GM18498 (cell line): ENCODE results near the gene MEIOB.
"Not testable (repeated sequence)": the region's sequence is repeated elsewhere in the genome, so short reads cannot be mapped to it uniquely, and the experiment has no call there.

Experiments used
- ATAC-seq: cut with Tn5 transposase; IDR thresholded peaks from one replicate; pipeline ENCODE4 v1.9.1; 2021; ENCODE audit warnings: mild to moderate bottlenecking, moderate library complexity; ENCODE audit not compliant: unreplicated experiment

The MEIOB gene

DNA sequence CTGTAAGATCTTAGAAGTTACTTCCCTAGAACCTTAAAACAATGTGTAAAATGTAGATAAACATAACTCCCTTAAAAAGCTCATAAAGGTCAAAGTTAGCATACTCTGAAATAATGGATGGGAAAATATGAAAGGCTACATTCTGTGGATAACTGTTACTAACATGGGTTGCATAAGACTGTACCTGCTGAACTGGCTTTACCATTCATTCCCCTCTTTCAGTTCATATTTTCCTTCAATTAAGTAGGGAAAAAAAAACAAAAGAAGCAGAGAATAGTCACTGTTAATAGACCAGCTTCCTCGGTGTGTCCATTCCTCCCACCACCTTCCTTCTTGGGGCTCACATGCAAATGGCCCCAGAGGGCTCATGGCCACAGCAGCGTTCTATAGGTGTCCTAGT lies 7.5 kb upstream of the MEIOB start:
- ATAC-seq: no peak

DNA sequence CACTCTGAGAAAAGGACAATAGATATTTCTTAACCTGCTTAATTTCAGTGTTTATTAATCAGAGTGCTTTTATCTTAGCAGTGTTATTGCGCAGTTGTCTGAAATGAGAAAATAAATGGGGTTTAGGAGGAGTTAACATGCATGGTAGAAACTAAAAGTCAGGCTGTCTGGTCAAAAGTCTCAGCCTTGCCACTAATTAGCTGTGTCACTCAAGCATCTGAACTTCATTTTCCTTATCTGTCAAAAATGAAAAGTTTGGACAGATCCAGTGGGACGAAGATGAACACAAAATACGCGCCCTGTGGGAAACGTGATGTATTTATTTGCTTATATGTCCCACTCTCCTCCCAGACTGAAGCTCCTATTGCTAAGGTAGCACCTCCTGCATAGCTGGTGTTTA lies 6.3 kb upstream of the MEIOB start:
- ATAC-seq: no peak

DNA sequence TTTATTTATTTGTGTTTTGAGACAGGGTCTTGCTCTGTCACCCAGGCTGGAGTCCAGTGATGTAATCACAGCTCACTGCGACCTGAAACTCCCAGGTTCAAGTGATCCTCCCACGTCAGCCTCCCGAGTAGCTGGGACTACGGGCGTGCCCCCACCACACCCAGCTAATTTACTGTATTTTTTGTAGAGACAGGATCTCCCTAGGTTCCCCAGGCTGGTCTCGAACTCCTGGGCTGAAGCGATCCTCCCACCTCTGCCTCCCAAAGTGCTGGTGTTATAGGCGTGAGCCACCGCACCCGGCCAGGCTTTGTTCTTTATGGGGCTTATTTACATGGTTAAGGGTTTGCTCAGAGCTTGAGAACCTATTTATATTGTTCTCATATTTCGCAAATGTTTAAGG lies 5.8 kb upstream of the MEIOB start:
- no peak for ATAC-seq

DNA sequence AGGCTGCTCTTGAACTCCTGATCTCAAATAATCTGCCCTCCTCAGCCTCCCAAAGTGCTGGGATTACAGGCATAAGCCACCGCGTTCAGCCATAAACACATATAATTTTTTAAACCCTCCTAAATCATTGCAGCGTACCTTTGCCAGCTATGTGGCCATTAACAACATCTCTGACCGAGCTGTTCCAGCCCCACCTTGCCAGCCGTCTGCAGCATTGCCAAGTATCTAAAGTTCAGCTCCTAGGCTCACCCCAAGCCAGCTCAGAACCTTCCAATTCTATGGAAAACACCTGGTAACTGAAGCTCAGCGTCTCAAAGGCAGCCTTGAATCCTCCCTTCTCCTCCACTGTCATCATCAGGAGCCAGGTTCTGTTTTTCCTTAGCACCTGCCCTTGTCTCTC lies 5.1 kb upstream of the MEIOB start:
- ATAC-seq: no peak

DNA sequence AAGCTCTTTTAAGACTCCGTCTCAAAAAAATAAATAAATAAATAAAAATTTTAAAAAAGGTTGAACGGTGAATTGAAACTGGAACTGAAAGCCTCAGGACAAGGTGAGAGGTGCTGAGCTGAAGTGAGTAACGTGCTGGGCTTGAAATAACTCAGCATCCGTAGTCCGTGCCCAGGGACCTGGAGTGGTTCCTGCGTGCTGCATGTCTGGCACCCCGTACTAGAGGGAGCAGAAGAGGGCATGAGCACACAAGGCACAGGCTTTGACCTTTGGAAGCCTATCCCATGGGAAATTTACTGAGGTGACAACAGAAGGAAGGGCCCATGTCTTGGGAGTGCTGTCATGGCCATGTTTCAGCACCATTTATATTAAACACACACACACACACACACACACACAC lies 4.5 kb upstream of the MEIOB start:
- no peak for ATAC-seq

DNA sequence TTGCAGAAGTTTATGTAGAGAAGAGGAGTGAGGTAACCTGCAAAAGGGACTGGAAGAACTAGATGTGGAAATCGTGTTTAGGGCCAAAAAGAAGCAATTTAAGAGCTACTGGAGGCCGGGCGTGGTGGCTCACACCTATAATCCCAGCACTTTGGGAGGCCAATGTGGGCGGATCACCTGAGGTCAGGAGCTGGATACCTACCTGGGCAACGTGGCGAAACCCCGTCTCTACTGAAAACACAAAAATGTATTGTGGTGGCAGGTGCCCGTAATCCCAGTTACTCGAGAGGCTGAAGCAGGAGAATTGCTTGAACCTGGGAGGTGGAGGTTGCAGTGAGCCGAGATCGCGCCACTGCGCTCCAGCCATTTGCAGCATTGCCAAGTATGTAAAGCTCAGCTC lies 4.1 kb upstream of the MEIOB start:
- not testable (repeated sequence) for ATAC-seq

DNA sequence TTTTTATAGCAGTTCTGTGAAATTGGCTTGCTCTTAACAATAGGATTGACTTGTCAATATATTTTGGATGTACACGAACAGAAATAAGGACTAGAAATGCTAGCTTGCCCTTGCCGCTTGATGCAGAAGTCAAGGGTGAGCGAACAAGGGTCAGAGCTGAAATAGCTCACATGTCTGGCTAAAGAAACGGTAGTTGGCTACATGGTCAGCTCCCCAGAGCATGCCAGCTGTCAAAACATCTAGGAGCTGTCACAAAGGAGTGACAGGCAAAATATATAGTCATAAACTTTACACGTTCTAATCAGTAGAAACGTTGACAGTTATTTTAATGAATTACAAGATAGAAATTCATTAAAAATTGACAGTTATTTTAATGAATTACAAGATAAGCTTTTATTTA lies 2.9 kb upstream of the MEIOB start:
- ATAC-seq: no peak

DNA sequence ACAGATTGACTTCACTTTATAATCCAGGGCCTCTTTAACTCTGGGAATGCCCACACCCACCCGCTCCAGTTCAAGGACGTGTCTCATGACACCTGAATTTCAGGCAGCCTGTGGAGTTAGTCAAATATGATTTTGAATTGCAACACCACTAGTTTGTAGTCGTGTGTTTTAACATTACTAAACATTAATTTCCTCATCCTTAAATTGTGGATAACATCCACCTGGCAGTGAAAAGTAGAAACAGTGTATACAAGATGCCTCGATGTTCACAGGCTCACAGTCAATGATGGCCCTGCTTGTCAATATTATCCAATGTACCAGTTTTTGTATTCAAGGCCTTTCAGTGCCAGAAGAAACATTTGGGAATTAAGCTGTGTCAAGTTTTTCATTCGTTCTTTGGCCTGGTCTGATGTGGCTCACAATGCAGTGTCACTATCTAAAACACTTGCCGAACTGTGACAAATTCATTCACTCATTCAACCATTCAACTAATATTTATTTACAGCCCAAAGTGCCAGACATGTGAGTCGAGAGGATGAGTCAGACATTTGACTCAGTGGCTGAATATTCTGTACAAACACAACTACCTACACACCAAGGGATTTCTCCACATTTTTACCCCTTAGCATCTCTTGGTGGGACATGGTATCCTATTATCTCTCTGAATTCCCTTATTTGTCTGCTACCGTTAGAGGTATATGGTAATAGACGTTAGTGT lies 1.4 kb downstream of the MEIOB start:
- ATAC-seq: no peak

DNA sequence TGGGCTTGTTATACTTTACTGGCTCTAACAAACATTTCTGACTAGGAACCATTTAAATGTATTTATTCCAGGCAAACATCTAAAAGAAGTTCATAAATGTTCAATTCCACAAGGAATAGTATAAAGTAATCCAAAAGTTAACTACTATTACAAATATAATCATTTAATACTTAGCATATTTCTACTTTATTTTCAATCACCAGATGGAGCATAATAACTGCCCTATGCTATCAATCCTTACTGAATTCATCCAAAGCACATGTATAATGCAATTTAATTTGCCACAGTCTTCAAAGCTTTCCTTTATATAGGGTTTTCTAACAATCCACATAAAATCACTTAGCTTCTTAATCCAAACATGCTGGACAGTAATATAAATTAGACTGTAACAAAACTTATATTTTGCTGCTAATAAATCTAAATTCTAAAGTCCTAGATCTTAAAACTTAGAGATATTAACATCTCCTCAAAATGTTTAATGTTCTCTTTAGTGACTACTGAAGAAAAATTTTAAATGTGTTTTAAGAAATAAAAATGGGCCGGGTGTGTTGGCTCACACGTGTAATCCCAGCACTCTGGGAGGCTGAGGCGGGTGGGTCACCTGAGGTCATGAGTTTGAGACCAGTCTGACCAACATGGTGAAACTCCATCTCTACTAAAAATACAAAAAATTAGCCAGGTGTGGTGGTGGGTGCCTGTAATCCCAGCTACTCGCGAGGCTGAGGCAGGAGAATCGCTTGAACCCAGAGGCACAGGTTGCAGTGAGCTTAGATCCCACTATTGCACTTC lies 5.9 kb downstream of the MEIOB start:
- no peak for ATAC-seq

DNA sequence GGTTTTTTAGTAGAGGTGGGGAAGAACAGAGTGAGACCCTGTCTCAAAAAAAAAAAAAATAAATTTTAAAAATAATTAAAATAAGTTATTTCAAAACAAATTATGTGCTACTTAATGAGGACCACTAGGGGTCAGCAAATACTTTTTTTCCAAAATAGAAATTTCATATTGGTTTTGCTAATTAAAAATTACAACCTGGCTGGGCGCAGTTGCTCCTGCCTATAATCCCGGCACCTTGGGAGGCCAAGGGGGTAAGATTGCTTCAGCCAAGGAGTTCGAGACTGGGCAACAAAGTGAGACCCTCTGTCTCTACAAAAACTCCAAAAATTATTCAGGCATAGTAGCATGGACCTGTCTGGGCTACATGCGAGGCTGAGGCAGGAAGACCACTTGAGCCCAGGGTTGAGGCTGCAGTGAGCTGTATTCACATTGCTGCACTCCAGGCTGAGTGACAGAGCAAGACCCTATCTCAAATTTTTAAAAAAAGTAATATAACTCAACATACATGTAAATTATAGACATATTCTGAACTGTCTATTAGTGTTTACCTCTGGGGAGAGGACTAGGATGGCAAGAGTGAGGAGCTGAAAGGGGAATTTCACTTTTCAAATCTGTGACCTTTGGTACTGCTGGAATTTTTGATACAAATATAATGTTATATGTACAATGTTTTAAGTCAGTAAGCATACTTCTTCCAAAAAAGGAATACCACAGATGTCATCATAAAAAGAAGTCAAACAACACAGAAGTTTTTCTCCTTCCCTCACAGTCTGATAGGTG lies 8.1 kb downstream of the MEIOB start:
- ATAC-seq: no peak

DNA sequence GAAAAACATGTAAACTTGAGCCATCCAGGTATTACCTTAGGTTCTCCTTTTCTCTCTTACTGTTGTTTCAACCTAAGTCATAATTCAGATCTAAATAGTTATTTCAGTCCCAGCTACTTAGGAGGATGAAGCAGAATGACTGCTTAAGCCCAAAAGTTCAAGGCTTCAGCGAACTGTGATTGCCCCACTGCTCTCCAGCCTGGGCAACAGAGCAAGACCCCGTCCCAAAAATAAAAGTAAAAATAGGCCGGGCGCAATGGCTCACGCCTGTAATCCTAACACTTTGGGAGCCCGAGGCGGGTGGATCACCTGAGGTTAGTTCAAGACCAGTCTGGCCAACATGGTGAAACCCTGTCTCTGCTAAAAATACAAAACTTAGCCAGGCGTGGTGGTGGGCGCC lies 9.6 kb downstream of the MEIOB start:
- ATAC-seq: no peak

DNA sequence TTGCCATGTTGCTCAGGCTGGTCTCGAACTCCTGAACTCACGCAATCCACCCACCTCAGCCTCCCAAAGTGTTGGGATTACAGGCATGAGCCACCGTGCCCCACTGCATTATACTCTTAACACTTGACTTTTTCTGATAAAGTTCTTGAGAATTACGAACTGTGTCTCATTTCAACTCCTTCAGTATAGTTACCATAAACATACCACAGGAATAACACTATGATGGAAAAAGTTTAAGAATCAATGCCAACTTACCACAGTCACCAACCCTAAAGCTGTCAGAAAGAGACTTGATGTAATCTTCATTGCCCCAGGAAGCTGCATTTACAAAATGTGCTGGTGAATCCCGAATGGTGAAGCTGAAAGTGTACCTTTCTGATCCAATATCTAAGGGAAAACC lies 10.2 kb downstream of the MEIOB start:
- ATAC-seq: no peak

DNA sequence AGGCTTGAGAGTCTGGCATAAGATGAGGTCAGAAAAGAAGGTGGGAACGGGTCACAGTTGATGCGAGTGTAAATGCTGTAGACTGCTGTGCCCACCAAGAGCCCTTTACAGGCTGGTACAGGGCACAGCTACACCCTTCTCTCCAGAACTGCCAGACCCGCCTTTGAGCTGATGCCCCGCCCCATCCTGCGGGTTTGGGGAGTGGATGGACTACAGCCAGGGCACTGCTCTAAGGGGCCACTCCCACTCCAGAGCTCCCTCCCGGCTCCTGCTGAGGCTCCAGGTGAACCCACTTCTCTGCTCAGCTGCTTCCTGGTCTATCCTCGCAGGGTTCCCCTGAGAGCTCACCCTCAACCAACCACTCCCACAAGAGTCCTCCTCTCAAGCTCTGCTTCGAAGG lies 12.3 kb downstream of the MEIOB start:
- no peak for ATAC-seq

DNA sequence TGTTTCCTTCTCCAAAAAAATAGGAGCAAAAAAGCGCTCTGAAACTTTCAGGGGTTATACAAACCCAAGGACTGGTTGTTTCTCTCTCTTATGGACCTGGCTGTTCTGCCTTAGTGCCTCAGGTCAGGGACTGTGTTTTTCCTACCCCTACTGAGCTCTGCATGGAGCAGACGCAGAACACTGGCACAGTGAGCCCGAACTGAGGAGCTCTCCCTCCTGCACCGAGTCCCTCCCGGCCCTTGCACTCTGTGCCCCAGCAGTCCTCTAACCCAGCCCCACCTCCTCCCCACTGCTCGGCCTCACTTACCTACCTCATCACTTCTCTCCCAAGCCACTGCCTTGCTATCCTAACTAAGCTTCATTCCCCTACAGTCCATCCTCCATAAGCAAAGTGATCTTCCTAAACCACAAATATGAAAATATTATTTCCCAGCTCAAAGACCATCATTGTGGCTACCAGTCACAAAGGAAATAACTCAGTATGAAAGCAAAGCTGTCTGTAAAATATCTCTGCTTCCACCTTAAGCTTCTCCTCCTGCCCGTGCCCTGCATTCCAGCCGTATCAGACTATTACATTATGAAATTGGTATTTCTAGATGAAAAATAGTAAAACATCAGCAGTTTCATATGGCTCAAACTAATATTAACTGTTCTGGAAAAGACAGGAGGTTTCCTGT lies 13.6 kb downstream of the MEIOB start:
- ATAC-seq: no peak

DNA sequence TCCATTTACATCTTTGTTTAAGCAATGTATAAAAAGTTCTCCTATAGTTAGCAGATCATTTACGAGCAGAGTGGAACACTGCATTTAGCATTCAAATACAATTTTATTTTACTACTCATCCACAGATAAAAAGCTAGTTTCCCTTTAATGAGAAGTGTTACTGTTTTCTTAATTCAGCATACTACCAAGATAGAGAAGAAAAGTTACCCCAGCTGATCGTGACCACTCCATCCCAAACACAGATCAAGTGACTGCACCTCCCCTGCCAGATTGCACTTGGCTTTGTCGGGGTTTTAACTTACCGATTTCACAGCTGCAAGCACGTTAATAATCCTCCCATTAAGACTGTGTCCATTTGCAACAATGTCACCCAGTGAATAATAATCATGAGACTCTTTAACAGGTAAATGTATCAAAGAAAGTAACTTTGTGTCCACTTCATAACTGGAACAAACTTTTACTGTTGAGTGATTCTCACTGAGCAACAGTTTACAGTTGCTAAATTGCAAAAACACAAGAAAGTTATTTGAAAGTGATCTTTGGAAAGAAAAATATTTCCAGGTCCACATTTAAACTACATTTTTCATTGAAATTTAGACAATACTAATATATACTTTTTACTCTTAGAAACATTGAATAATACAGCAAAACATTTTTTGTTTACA lies 14.4 kb downstream of the MEIOB start:
- ATAC-seq: no peak

DNA sequence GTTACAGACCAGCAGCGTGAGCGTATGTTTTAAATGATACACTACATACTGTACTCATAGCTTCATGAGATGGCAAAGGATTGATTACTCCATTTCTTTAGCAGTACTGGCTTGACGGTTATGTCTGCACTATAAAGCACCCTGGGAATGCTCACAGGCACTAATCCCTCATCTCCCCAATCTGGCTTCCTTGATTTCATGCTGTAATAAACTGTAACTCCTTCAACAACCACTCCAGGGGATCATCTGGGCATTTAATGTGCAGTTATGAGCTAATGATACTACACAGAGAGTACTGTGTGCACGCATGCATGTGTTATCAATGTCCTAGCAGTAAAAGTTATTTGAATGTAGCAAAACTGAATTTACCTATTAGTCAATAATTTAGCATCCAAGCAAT lies 20.2 kb downstream of the MEIOB start:
- ATAC-seq: no peak

DNA sequence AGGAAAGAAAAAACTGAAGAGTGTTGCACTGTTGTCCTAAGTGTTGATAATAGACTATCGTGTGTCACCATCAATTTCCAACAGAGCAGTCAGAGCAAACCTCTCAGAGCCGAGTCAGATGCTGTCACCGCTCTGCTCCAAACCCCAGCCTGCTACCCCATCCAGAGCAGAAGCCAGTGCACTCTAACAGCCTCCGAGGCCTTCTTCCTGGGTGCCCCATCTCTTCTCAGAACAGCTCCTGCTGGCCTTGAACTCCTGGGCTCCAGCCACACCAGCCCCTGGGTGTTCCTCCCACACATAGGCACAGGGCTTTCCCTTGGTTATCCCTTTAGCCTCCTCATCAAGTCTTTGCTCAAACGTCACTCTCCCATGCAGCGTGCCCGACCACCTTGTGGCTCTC lies 21.0 kb downstream of the MEIOB start:
- ATAC-seq: no peak

DNA sequence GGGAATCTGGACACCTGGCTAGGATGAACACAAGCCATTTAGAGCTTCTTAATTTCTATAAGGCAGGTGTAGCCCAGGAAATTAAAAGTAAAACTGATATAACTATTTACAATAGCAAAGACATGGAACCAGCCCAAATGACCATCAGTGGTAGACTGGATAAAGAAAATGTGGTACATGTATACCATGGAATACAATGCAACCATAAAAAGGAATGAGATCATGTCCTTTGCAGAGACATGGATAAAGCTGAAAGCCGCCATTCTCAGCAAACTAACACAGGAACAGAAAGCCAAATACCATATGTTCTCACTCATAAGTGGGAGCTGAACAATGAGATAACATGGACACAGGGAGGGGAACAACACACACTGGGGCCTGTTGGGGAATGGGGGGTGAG lies 25.5 kb downstream of the MEIOB start:
- no peak for ATAC-seq

DNA sequence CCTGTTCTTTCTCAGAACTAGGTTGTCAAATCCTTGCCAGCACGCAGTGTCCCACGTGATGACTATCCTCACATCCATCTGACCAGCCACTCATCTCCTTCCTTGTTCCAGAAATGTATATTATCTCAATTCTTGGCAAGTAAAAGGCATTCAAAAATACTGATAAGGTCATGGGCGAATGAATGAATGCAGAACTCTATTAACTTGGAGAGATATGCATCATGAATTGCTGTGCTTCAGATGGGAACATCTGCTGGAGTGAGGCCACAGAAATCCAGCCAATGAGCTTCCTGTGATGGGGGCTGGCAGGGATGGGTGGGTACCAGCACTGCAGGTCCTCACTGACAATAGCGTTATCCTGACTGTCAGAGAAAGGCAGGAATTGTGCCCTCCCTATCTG lies 26.0 kb downstream of the MEIOB start:
- ATAC-seq: no peak

DNA sequence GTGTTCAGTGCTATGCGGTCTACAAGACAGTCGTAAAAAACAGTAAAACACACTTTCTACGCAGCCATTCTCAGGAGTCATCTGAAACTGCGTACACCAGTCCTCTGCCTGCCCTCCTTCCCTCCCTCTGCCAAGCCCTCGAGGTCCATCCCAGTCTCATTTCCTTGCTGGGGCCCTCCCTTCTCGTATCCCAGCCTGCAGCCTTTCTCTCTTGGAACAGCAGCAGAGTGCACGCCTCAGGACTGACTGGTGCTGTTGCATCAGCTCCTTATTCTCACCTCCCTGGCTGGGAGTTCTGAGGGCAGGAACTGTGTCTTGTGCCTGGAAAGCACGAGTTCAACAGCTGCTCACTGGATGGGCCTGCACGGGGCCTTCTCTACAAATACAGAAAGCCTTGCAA lies 32.4 kb downstream of the MEIOB start:
- ATAC-seq: no peak

DNA sequence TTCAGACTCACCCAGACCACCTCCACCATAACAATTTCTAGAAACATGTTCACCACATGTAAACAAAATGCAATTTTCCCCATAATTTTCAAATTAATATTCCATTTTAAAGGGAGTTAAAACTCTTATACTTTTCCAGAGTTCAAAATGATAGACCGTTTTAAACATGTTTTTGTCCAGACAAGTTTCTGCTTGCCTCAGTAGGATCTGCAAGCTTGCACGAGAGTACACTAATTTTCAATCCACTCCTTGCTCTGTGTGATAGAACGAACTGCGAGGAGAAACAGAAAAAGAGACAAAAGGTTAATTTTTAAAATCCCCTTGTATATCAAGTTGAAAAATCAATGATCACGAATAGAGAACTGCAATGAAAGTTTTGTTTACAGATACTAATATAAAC lies 37.9 kb downstream of the MEIOB start:
- ATAC-seq: no peak
